ENCODE data around the gene MYRFL. TPM values are rescaled to one million over a fixed set of nuclear protein-coding genes. Genes with fewer than 3 reads are reported as not detected.

MYRFL gene
- total RNA-seq, 3 donors from 2014 or later, result 1.3 TPM; not detected in 2

GRCh38 chr12:69810870-69811498, 14.0 kb upstream of the MYRFL start:
- Histone ChIP-seq H3K9me3 (peaks cover 8 to 9% of the 10 kb centered on the region in 2 donors), H3K27me3 (no peaks in the 10 kb centered on the region), H3K4me1 (no peaks in the 10 kb centered on the region), H3K4me3 (no peak overlapping the region), H3K36me3 (no peaks in the 10 kb centered on the region), H3K27ac (no peak overlapping the region)
- no peak for DNase-seq (ENCODE audit: low spot score in 2 of 2)
- intact Hi-C loops (cut with DNase I; ENCODE audit: low total_unique reads), result no loop called here
- no peak for TF ChIP-seq POLR2A (IDR thresholded peaks at IDR 0.05)

- no peaks in the 10 kb centered on the region for H3K9me3 ChIP-seq
- TF ChIP-seq CTCF (IDR thresholded peaks at IDR 0.05) (no peak), POLR2A (IDR thresholded peaks at IDR 0.05) (no peak), POLR2AphosphoS5 (IDR thresholded peaks at IDR 0.05) (no peak)
- H3K36me3 ChIP-seq, result no peaks in the 10 kb centered on the region
- DNase-seq (ENCODE audit: low spot score in 2 of 2), result no peak
- no peaks in the 10 kb centered on the region for H3K27me3 ChIP-seq
- H3K27ac ChIP-seq, result no peak overlapping the region
- H3K4me3 ChIP-seq, result no peak overlapping the region
- intact Hi-C loops (cut with DNase I; ENCODE audit: low total_unique reads), result no loop called here
- H3K4me1 ChIP-seq, result peaks cover 0 to under 1% of the 10 kb centered on the region in 2 donors
Observed at GRCh38 chr12:69816082-69816481, 8.9 kb upstream of the MYRFL start.

- intact Hi-C loops (cut with DNase I; ENCODE audit: low total_unique reads), result loop anchor here (5.0 kb wide), 1 partner anchor 194 kb away; no protein-coding TSS in a partner anchor
- no peak for TF ChIP-seq POLR2AphosphoS5 (IDR thresholded peaks at IDR 0.05)
- TF ChIP-seq CTCF (IDR thresholded peaks at IDR 0.05), result no peak
- no peak for TF ChIP-seq POLR2A (IDR thresholded peaks at IDR 0.05)
- Histone ChIP-seq H3K4me3 (no peak overlapping the region), H3K36me3 (no peaks in the 10 kb centered on the region), H3K27me3 (no peaks in the 10 kb centered on the region), H3K4me1 (peaks cover 2 to 3% of the 10 kb centered on the region in 2 donors), H3K27ac (no peak overlapping the region), H3K9me3 (no peaks in the 10 kb centered on the region)
- DNase-seq (ENCODE audit: low spot score in 2 of 2), result no peak
Observed at GRCh38 chr12:69821032-69821455, 4.0 kb upstream of the MYRFL start.

- Histone ChIP-seq H3K27ac (no peak overlapping the region), H3K4me3 (no peak overlapping the region), H3K4me1 (peaks cover 2 to 3% of the 10 kb centered on the region in 2 donors), H3K36me3 (no peaks in the 10 kb centered on the region), H3K27me3 (no peaks in the 10 kb centered on the region), H3K9me3 (no peaks in the 10 kb centered on the region)
- no peak for DNase-seq (ENCODE audit: low spot score in 2 of 2)
- no peak for TF ChIP-seq CTCF (IDR thresholded peaks at IDR 0.05)
- no peak for TF ChIP-seq POLR2A (IDR thresholded peaks at IDR 0.05)
- no peak for TF ChIP-seq POLR2AphosphoS5 (IDR thresholded peaks at IDR 0.05)
- intact Hi-C loops (cut with DNase I; ENCODE audit: low total_unique reads), result loop anchor here (5.0 kb wide), 1 partner anchor 194 kb away; no protein-coding TSS in a partner anchor
Observed at GRCh38 chr12:69821456-69822159, 3.4 kb upstream of the MYRFL start.

GRCh38 chr12:69822201-69822860, 2.7 kb upstream of the MYRFL start:
- TF ChIP-seq POLR2AphosphoS5 (IDR thresholded peaks at IDR 0.05) (no peak), CTCF (IDR thresholded peaks at IDR 0.05) (no peak), POLR2A (IDR thresholded peaks at IDR 0.05) (no peak)
- no peak overlapping the region for H3K4me3 ChIP-seq
- DNase-seq (ENCODE audit: low spot score in 2 of 2), result no peak
- H3K9me3 ChIP-seq, result no peaks in the 10 kb centered on the region
- H3K4me1 ChIP-seq, result peaks cover 2 to 3% of the 10 kb centered on the region in 2 donors
- H3K27ac ChIP-seq, result no peak overlapping the region
- H3K36me3 ChIP-seq, result no peaks in the 10 kb centered on the region
- intact Hi-C loops (cut with DNase I; ENCODE audit: low total_unique reads), result loop anchor here (5.0 kb wide), 1 partner anchor 195 kb away; no protein-coding TSS in a partner anchor
- no peaks in the 10 kb centered on the region for H3K27me3 ChIP-seq

Data from breast epithelium (tissue), 4 donors.